Stimulated activated CD4-positive, alpha-beta T cell treated with anti-CD3 and anti-CD28 coated beads, Interleukin-4, amount 100 ng/mL, for 24 hours (primary cell): Measurements from ENCODE around the gene APOH.
A peak's percentile ranks its signal among the peaks of the same experiment; 100 is the strongest.

ENCODE experiments used
- DNase-seq: peaks from one replicate; pipeline ENCODE4 v3.0.0-alpha.2; 2020

Gene APOH

GRCh38 chr17:66190738-66191592 is 38.2 kb downstream of the APOH start:
- no peak for DNase-seq

GRCh38 chr17:66187718-66188117 is 41.5 kb downstream of the APOH start:
- no peak for DNase-seq

GRCh38 chr17:66185862-66186261 is 43.4 kb downstream of the APOH start:
- DNase-seq: no peak

GRCh38 chr17:66184392-66184791 is 44.8 kb downstream of the APOH start:
- DNase-seq: no peak

GRCh38 chr17:66183529-66183928 is 45.7 kb downstream of the APOH start:
- no peak for DNase-seq

- no peak for DNase-seq
These were observed 50.6 kb downstream of the APOH start for GRCh38 chr17:66178642-66179041.

GRCh38 chr17:66177048-66177447 is 52.2 kb downstream of the APOH start:
- no peak for DNase-seq

GRCh38 chr17:66175892-66176291 is 53.3 kb downstream of the APOH start:
- DNase-seq: no peak

- DNase-seq: no peak
These were observed 56.5 kb downstream of the APOH start for GRCh38 chr17:66172691-66173223.

GRCh38 chr17:66172144-66172543 is 57.1 kb downstream of the APOH start:
- no peak for DNase-seq

GRCh38 chr17:66171692-66172091 is 57.5 kb downstream of the APOH start:
- no peak for DNase-seq

- no peak for DNase-seq
These were observed 58.0 kb downstream of the APOH start for GRCh38 chr17:66171172-66171571.

GRCh38 chr17:66169839-66170238 is 59.4 kb downstream of the APOH start:
- no peak for DNase-seq

- DNase-seq: no peak
These were observed 61.9 kb downstream of the APOH start for GRCh38 chr17:66167189-66167815.

- peak; percentile 33 for DNase-seq
These were observed 63.6 kb downstream of the APOH start for GRCh38 chr17:66165537-66166123.
